HG03045 (cell line): ENCODE measurements around the gene ADIPOQ.
A peak's percentile ranks its signal among the peaks of the same experiment; 100 is the strongest.
"Not testable (repeated sequence)": the region's sequence is repeated elsewhere in the genome, so short reads cannot be mapped to it uniquely, and the experiment has no call there.

ENCODE experiments used
- ATAC-seq: cut with Tn5 transposase; IDR thresholded peaks from one replicate; pipeline ENCODE4 v1.9.1; 2021; ENCODE audit warnings: mild to moderate bottlenecking, moderate library complexity; ENCODE audit not compliant: unreplicated experiment

ADIPOQ gene

DNA sequence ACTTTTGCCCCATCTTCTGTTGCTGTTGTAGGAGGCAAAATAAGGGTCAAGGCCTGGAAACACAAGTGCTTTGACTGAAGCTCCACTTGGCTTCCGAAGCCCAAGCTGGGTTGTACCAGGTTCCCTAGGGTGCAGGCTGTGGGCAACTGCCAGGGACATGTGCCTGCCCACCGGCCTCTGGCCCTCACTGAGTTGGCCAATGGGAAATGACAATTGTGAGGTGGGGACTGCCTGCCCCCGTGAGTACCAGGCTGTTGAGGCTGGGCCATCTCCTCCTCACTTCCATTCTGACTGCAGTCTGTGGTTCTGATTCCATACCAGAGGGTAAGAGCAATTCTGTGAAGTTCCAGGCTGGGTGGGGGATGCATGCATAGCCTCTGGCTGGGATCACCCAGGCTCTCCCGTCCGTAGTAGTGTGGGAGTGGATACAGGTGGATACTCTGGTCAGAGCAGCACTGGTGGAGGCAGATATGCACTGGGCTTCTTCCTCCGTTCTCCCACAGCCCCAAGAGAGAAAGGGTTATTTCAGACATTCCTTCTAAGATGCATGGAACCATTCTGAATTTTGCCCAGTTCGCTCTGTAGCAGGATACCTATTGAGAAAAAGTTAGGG, at the start of gene ADIPOQ:
Gene ADIPOQ (plus strand): TSS at position 285 of the 613 bp plus-strand sequence. CDS start 10,349 bp downstream, outside the sequence.
- ATAC-seq, result no peak

DNA sequence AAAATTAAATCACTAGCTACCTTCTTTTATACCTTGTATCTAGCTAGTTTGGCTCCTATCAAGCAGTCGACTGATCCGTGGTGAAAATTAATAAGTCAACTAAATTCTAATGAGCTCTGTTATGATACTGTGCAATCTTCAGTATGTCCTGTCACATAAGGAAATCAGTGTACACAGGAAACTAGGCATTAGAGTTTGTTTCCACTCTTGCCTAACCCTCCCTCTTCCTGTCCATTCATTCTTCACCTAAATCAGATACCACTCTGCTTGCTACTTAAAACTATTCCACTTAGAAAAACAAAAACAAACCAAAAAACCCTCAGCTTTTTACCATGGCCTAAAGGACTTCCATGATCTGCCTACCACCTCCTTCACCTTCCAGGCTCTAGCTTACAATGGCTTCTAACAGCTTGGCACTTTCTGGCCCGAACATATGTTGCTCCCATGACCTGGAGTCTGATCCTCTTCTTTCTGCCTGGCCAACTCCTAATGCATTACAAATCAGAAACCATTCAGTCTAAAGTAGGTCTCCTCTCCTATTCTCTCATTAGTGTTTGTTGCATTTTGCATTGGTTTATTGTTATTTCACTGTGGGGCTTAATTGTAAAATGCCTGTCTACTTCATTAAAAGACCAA, 44.2 kb upstream of the ADIPOQ start:
- ATAC-seq, result no peak

DNA sequence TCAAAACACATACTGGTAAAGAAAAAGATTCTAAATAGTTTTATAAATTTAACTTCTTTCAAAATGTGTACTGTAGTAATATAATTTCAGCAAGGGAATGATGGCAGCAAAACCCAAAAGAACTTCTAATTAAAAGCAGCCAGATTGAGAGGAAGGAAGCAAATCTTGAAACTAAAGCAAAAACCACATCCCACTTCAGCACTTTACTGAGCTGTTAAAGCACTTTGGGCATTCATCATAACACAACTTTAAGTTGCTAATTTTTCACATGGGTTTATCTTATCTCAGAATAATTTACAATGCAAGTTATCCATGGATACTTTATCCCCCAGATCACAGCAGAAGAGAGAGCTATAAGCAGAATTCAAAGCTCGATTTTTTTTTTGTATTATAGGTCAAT, 42.2 kb upstream of the ADIPOQ start:
- no peak for ATAC-seq

DNA sequence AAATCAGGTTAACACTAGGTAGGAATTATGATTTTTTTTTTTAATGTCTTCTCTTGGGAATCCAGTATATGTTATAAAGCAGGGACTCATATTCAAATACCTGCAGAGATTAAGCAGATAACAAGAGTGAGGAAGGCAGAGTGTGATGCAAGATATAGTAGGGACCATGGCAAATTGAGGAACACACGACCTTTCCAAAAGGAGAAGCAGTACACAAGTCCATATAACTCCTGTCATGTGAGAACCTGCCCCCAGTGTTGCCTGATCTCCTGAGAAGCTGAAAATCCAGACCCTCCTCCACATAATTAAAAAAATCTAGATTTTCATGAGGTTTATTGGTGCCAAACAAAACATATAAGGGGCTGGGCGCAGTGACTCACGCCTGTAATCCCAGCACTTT, 39.8 kb upstream of the ADIPOQ start:
- ATAC-seq, result no peak

DNA sequence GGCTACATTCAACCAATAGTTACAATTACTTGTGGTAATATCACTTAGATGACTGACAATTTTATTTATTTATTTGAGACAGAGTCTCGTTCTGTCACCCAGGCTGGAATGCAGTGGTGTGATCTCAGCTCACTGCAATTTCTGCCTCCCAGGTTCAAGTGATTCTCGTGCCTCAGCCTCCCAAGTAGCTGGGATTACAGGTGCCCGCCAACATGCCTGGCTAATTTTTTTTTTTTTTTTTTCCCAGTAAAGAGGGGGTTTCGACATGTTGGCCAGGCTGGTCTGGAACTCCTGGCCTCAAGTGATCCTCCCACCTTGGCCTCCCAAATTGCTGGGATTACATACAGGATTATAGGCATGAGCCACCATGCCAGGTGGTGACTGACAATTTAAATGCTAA, 39.1 kb upstream of the ADIPOQ start:
- not testable (repeated sequence) for ATAC-seq

DNA sequence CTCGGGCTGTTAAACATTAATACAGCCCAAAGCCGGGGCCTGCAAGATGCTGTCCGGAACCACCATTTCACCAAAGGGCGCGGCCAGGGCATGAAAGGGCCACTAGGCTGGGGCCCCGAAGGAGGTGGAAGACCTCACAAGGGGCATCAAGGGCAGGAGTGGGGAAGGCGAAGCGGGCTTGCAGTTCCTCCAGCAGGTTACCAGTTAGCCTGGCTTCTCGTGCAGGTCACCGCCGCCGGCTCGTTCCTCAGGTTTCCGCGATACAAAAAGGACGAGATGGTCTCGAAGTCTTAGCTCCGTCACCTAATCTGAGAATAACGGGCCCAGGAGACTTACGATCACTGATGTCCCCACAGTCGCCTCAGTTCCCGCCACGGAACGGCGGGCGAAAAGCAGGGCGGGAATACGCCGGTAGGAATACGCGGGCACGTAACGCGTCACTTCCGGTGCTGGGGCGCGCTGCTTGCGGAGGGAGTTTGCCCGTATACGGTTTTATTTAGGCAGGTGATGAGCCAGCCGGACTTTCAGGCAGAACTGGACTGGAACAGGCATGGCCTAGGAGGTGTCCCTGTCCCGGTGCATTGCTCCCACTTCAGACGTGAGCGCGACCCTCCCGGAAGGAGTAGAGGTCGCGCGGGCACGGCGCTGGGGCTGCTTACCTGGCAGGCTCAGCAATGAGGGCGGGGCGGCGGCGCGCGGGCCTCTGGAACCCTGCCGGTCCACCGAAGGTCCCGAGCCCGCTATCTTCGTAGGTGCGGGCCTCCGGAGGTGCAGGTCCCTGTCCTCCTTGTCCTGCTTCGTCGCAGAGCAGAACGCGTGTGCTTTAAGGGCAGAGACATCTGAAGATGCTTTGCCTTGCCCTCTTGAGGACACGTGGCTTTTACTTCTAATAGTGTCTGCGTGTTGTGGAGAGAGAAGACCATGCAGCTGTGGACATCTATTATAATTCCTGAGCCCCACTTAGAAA, 36.1 kb upstream of the ADIPOQ start, which contains the start of gene RFC4:
Gene RFC4 (minus strand): TSS at position 394 of the 967 bp plus-strand sequence. CDS start 1,769 bp downstream, outside the sequence.
- peak; percentile 95 for ATAC-seq

DNA sequence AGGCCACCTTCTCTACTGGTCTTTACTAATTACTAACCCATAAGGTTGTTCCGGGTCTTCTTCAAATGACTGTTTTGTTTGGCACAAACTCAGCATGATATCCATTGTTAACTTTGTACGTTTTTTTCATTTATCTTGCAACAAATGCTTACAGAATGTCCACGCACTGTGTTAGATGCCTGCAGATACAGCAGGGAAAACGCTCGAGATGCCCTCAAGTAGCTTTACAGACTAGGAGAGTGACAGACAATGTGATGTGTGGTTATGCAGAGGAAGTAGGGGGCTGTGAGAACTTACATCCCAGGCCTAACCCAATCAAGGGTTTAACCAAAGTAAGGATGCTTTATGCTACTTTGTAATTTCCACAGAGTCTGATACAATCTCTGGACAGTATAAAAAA, 35.3 kb upstream of the ADIPOQ start:
- ATAC-seq, result no peak

DNA sequence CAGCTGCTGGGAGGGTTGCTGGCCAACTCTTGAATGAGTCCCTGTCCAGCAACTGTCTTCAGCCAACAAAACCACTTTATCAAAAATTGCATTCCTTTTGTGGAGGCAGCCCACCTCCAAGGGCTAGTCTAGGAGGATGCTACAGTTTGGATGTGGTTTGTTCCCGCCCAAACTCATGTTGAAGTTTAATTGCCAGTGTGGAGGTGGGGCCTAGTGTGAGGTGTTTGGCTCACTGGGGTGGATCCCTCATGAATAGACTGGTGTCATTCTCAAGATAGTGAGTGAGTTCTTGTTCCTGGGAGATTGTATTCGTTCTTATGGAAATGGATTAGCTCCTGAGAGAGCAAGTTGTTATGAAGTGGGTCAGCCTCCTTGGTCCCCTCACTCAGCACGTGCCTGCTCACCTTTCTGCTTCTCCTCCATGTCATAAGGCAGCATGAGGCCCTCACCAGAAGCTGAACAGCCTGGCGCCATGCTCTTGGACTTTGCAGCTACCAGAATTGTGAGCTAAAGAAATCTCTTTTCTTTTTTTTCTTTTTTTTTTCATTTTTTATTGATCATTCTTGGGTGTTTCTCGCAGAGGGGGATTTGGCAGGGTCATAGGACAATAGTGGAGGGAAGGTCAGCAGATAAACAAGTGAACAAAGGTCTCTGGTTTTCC, 32.0 kb upstream of the ADIPOQ start:
- no peak for ATAC-seq

DNA sequence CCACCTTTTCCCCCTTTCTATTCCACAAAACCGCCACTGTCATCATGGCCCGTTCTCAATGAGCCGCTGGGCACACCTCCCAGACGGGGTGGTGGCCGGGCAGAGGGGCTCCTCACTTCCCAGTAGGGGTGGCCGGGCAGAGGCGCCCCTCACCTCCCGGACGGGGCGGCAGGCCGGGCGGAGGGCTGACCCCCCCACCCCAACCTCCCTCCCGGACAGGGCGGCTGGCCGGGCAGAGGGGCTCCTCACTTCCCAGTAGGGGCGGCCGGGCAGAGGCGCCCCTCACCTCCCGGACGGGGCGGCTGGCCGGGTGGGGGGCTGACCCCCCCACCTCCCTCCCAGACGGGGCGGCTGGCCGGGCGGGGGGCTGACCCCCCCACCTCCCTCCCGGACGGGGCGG, 31.2 kb upstream of the ADIPOQ start:
- ATAC-seq, result not testable (repeated sequence)

DNA sequence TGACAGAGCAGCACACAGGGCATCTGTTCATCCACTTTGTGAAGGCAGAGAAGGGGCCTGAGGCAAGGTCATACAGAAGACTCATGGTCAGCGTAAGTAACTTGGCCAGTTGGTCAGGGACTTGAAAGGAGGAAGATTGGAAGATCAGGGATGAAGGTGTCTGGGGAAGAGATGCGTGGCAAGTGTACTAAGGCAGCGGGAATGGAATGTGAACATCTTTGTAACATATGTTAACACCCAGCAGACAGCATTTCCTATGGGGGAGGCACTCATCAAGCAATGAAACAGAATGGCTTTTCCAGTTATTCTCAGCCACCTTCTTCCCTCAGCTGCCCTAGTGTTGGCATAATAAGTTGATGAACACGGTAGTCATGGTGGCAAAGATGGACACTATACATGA, 28.4 kb upstream of the ADIPOQ start:
- ATAC-seq, result no peak

DNA sequence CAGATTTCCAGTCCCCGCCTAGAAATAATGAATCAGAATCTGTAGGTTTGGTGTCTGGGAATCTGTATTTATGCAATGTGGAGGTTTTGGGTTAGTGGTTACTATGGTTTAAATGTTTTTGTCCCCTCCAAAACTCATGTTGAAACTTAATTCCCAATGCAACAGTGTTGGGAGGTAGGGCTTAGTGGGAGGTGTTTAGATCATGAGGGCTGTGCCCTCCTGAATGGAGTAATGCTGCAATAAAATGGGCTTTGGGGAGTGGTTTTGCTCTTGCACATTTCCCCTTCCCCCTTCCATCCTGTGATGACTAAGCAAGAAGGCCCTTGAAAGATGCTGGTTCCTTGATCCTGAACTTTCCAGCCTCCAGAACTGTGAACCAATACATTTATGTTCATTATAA, 27.1 kb upstream of the ADIPOQ start:
- no peak for ATAC-seq

DNA sequence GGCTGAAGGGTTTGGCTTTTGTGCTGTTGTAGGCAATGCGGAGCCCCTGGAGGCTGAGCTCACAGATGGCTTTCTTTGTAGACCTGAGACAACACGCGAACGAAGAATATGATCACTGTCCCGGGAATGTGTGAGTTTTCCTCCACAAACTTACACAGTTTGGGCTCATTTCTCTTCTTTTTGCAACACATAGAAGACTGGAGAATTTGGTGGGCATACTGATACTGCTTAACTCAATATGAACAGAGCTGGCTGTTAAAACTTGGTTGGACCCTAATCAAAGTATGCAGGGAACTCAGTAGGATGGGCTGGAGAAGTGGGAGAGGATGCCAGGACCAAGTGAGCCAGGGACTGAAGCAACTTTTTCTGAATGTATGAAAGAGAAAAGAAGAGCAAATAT, 24.0 kb upstream of the ADIPOQ start:
- ATAC-seq, result no peak

DNA sequence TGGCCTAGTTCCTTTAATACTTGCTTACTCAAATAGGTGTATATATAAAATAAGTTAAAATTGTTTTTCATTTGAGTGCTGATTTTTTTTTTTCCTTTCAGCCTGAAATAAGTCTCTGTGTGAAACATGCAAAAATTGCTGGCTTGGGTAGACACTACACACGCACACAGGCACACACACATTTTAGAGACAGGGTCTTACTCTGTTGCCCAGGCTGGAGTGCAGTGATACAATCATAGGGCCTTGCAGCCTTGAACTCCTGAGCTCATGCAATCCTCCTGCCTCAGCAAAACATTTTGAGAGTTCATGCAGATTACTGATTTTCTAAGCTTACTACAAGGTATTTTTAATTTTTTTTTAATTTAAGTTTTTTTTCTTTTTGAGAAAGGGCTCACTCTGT, 23.6 kb upstream of the ADIPOQ start:
- no peak for ATAC-seq

DNA sequence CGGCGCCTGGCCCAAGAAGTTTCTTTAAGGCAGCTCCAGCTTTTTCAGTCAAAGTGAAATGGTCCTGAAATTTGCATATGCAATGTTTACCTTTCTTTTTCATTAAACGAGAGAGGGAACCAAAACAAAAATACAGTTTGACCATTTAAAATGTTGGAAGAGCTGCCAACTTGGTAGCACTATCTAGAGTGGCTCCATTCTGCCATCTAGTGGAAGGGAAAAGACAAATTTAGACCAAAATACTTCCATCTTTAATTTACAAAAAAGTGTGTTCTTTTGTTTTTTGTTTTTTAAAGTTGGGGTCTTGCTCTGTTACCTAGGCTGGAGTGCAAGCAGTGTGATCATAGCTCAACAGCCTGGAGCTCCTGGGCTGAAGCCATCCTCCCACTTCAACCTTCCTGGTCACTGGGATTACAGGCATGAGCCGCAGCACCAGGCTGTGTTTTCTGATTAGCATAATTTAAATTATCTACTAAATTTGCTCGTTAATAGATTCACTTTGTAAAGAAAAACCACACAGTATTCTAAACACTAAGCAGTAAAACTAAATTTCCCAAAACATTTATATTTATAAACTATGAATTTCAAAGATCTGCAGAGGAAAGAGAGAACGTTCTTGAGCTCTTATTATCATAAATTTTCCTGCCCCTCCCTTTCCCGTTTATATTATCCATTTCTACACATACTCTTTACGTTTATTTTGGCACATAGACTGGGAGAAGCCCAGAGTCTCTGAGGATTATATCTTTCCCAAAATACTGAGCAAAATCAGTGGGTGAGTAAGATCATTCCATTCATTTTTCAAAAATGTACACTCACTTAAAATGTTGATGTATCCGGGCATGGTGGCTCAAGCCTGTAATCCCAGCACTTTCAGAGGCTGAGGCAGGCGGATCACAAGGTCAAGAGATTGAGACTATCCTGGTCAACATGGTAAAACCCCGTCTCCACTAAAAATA, 20.8 kb upstream of the ADIPOQ start:
- no peak for ATAC-seq

DNA sequence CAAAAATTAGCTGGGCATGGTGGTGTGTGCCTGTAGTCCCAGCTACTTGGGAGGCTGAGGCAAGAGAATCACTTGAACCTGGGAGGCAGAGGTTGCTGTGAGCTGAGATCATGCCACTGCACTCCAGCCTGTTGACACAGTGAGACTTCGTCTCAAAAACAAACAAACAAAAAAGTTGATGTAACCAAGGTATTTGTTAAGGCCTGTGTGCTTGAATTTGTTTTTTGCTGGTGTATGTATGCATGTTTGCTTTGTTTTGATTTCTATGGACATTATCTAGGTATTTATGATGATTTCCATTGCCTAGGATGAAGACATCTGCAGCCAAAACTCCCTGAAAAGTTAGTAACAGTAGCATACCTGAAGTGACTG, 20.1 kb upstream of the ADIPOQ start:
- ATAC-seq, result not testable (repeated sequence)

DNA sequence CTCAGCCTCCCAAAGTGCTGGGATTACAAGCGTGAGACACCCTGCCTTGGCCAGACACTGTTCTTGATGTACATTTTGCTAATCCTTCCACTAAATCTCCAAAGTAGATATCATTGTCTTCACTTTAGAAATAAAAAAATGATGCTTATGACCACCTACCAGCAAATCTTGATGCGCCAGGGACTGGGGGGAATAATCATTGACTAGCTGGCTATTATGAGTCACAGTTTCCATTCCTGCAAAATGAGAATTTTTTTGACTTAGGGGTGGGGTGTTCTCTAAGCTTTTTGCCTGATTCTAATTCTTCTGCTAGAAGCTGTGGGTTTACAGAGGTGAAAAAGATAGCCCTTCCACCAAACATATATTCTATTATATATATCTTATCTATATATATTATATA, 19.1 kb upstream of the ADIPOQ start:
- no peak for ATAC-seq

DNA sequence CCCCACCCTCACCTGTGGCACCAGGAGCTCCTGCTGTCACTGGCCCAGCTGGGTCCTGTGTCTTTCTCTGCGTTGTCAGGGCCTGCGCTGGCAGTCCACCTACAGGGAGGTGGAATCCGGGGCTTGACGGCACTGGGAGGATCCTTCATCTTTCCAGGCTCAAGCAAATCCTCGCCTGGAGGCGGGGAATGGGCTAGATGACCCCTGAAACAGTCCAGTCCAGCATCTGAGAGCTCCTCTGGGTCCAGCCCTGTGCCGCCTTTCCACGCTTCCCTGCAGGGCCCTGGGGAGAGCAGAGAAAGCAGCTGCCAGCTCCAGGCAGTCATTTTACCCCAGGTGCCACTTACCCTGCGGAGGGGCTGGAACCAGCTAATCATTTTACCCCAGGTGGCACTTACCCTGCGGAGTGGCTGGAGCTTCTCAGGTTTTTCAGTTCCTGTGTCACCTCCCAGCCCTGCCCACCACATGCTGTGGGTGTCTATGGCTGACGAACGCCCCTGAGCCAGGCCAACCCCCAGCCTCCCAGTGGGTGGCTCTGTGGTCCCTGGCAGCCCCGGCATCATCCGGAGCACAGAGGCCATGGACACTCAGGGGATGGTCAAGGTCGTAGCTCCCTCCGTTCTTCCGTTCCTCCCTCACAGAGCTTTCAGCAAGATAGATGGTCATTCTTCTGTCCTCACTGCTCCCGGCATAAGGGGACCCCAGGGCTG, 17.9 kb upstream of the ADIPOQ start:
- ATAC-seq, result no peak

DNA sequence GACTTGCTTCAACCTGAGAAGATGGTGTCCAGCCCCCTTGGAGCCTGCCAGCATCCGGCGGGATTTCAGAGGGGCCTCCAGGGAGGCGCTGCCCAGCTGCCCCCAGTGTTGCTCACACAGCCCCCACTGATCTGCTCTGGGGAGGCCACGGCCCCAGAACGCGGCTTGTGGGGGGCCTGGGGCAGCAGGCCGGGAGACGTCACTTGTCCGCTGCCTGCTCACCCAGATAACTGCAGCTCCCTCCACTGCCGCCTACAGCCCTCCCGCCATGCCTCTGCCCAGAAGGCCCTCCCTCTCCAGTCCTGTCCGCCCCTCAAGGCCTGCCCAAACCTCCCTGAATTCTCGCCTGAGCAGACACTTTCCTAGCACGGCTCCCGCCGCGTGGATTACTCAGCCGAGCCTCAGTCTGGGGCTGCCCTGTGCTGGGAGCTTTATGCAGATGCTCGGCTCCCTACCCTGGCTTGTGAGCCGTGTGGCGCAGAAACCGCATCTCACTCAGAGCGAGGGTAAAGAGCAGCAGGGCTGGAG, 17.2 kb upstream of the ADIPOQ start:
- no peak for ATAC-seq

DNA sequence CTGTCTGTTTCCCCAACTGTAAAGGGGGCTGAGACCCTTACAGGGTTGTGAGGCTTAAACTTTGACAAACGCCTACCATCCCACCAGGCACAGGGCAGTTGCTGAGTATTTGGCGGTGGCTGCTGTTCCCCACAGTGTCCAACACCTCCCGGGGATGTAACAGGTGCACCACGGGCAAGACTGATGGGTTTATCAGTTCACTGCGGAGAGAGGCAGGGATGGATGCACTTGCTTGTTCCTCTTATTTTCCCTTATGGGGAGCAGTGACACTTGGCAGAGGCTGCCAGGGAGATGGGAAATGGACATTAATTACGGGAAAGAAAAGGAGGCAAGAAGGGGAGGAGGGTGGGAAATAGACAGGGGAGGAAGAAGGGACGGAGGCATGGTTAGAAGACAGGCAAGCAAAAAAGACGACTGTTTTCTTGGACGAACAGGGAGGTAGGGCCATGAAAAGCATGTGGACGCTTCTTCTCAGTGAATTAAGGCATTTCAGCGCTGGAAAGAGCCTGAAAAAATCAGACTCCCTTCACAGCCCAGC, 16.6 kb upstream of the ADIPOQ start:
- no peak for ATAC-seq
